H1 (cell line): Measurements from ENCODE around the gene PPWD1. TPM values are rescaled to one million over a fixed set of nuclear protein-coding genes. Genes with fewer than 3 reads are reported as not detected.

Source experiments
- CBX8 ChIP-seq: fragments of 300-800, 300-1000 bp; sonication (generic); IDR thresholded peaks from 2 replicates; pipeline ENCODE4 v1.7.1; 2016; ENCODE audit warnings: low read depth, low read length, borderline replicate concordance
- HDAC6 ChIP-seq: IDR thresholded peaks from one replicate; pipeline ENCODE4 v1.7.1; 2012; ENCODE audit warnings: low read depth, mild to moderate bottlenecking, inconsistent platforms, low read length, moderate library complexity
- POLR2A ChIP-seq, 2 experiments: IDR thresholded peaks; 1 replicate in 1 of 2; 2 replicates in 1 of 2; pipeline ENCODE4 v1.6.1; 2011; ENCODE audit warnings: low read depth in 2 of 2, low read length in 2 of 2, mild to moderate bottlenecking in 2 of 2; ENCODE audit errors: control extremely low read depth in 1 of 2
- POU5F1 ChIP-seq: IDR thresholded peaks from 2 replicates; pipeline ENCODE4 v1.6.1; 2011; ENCODE audit warnings: low read depth, mild to moderate bottlenecking, low read length, moderate library complexity
- RAD21 ChIP-seq, 2 experiments: IDR thresholded peaks in 1 of 2; conservative IDR thresholded peaks in 1 of 2; 2 replicates each; pipeline ENCODE4 v1.6.1; 2011; ENCODE audit warnings: low read depth in 2 of 2, low read length in 2 of 2, improper control_type of control experiment in 1 of 2, inconsistent platforms in 1 of 2, mild to moderate bottlenecking in 1 of 2, moderate library complexity in 1 of 2
- RXRA ChIP-seq: IDR thresholded peaks from 2 replicates; pipeline ENCODE4 v1.6.1; 2011; ENCODE audit warnings: low read depth, mild to moderate bottlenecking, low read length, moderate library complexity; ENCODE audit not compliant: insufficient read depth
- SIRT6 ChIP-seq: IDR thresholded peaks from one replicate; pipeline ENCODE4 v1.7.1; 2012; ENCODE audit warnings: low read length, inconsistent platforms
- SP1 ChIP-seq: IDR thresholded peaks from 2 replicates; pipeline ENCODE4 v1.6.1; 2011; ENCODE audit warnings: low read depth, low read length
- SRF ChIP-seq: IDR thresholded peaks from 2 replicates; pipeline ENCODE4 v1.6.1; 2011; ENCODE audit warnings: mild to moderate bottlenecking, low read depth, low read length, moderate library complexity
- SUZ12 ChIP-seq: fragments of 200-600 bp; sonication (generic); IDR thresholded peaks from 2 replicates; pipeline ENCODE4 v1.6.1; 2012; ENCODE audit warnings: mild to moderate bottlenecking, inconsistent platforms, low read length, moderate library complexity, mixed read lengths
- polyA plus RNA-seq, 7 experiments: library from polyadenylated mRNA; depleted of rRNA in 3 of 7; stranded (reverse) in 5 of 7; unstranded in 2 of 7; fragments of >200 nt in 5 of 7; fragments of 200-250 nt in 2 of 7; gene quantifications; 1 replicate in 5 of 7; 2 replicates in 1 of 7; 4 replicates in 1 of 7; pipeline versions ENCODE4 v1.2.1 to v1.2.3, GENCODE V29; 2011 to 2013; ENCODE audit warnings: missing spikeins in 2 of 7, mixed read lengths in 2 of 7
- total RNA-seq: library from RNA; stranded (reverse); fragmentation: NEBNext Ultra II Directional; extraction: Animal tissue kit (Norgen Biotek cat#: 25700); gene quantifications from 2 replicates; pipeline ENCODE4 v1.2.1, GENCODE V29; 2021
- TF ChIP-seq, protein P1 (sequence below): fragments of 300-600 bp; sonication (generic); IDR thresholded peaks from 2 replicates; pipeline ENCODE4 v1.7.1; 2012; ENCODE audit warnings: low read length, moderate library complexity, mild to moderate bottlenecking, inconsistent platforms; ENCODE audit not compliant: insufficient replicate concordance
- TF ChIP-seq, protein P2 (sequence below): IDR thresholded peaks from 2 replicates; pipeline ENCODE4 v1.6.1; 2011; ENCODE audit warnings: low read length, improper control_type of control experiment

PPWD1 gene
- total and polyA plus RNA-seq, 2 of the 8 experiments (the other 6 are each of a cell fraction or from before 2014, with no cell fraction given): 5.0 to 35.7 TPM

DNA sequence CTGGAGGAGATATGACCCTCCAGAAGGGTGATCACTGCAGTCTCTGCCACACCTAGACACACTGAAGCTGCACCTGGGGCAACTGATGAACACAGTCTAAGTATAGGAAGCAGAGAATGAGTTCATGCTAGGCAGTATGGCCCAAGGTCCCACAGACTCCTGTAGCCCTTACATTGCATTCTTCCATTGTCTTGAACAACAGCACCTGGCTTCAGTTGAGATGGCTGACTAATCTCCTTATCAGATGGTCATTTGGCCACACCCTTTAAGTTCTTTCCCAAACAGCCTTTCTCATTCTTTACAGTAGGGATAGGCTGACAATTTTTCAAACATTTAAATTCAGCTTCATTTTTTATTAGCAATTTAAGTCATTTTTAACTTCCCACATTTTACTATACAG lies 23.3 kb upstream of the PPWD1 start (continued):
- TF ChIP-seq, protein P1, sequence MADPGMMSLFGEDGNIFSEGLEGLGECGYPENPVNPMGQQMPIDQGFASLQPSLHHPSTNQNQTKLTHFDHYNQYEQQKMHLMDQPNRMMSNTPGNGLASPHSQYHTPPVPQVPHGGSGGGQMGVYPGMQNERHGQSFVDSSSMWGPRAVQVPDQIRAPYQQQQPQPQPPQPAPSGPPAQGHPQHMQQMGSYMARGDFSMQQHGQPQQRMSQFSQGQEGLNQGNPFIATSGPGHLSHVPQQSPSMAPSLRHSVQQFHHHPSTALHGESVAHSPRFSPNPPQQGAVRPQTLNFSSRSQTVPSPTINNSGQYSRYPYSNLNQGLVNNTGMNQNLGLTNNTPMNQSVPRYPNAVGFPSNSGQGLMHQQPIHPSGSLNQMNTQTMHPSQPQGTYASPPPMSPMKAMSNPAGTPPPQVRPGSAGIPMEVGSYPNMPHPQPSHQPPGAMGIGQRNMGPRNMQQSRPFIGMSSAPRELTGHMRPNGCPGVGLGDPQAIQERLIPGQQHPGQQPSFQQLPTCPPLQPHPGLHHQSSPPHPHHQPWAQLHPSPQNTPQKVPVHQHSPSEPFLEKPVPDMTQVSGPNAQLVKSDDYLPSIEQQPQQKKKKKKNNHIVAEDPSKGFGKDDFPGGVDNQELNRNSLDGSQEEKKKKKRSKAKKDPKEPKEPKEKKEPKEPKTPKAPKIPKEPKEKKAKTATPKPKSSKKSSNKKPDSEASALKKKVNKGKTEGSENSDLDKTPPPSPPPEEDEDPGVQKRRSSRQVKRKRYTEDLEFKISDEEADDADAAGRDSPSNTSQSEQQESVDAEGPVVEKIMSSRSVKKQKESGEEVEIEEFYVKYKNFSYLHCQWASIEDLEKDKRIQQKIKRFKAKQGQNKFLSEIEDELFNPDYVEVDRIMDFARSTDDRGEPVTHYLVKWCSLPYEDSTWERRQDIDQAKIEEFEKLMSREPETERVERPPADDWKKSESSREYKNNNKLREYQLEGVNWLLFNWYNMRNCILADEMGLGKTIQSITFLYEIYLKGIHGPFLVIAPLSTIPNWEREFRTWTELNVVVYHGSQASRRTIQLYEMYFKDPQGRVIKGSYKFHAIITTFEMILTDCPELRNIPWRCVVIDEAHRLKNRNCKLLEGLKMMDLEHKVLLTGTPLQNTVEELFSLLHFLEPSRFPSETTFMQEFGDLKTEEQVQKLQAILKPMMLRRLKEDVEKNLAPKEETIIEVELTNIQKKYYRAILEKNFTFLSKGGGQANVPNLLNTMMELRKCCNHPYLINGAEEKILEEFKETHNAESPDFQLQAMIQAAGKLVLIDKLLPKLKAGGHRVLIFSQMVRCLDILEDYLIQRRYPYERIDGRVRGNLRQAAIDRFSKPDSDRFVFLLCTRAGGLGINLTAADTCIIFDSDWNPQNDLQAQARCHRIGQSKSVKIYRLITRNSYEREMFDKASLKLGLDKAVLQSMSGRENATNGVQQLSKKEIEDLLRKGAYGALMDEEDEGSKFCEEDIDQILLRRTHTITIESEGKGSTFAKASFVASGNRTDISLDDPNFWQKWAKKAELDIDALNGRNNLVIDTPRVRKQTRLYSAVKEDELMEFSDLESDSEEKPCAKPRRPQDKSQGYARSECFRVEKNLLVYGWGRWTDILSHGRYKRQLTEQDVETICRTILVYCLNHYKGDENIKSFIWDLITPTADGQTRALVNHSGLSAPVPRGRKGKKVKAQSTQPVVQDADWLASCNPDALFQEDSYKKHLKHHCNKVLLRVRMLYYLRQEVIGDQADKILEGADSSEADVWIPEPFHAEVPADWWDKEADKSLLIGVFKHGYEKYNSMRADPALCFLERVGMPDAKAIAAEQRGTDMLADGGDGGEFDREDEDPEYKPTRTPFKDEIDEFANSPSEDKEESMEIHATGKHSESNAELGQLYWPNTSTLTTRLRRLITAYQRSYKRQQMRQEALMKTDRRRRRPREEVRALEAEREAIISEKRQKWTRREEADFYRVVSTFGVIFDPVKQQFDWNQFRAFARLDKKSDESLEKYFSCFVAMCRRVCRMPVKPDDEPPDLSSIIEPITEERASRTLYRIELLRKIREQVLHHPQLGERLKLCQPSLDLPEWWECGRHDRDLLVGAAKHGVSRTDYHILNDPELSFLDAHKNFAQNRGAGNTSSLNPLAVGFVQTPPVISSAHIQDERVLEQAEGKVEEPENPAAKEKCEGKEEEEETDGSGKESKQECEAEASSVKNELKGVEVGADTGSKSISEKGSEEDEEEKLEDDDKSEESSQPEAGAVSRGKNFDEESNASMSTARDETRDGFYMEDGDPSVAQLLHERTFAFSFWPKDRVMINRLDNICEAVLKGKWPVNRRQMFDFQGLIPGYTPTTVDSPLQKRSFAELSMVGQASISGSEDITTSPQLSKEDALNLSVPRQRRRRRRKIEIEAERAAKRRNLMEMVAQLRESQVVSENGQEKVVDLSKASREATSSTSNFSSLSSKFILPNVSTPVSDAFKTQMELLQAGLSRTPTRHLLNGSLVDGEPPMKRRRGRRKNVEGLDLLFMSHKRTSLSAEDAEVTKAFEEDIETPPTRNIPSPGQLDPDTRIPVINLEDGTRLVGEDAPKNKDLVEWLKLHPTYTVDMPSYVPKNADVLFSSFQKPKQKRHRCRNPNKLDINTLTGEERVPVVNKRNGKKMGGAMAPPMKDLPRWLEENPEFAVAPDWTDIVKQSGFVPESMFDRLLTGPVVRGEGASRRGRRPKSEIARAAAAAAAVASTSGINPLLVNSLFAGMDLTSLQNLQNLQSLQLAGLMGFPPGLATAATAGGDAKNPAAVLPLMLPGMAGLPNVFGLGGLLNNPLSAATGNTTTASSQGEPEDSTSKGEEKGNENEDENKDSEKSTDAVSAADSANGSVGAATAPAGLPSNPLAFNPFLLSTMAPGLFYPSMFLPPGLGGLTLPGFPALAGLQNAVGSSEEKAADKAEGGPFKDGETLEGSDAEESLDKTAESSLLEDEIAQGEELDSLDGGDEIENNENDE: no peak
- no peak for TF ChIP-seq SIRT6
- no peak for TF ChIP-seq SRF
- no peak for TF ChIP-seq HDAC6
- TF ChIP-seq RAD21 (IDR thresholded peaks at IDR 0.05 in 1 of 2, conservative IDR thresholded peaks at IDR 0.05 in 1 of 2; ENCODE audit: low read depth in 2 of 2, low read length in 2 of 2): no peak
- TF ChIP-seq CBX8: no peak
- TF ChIP-seq SUZ12: no peak
- TF ChIP-seq, protein P2, sequence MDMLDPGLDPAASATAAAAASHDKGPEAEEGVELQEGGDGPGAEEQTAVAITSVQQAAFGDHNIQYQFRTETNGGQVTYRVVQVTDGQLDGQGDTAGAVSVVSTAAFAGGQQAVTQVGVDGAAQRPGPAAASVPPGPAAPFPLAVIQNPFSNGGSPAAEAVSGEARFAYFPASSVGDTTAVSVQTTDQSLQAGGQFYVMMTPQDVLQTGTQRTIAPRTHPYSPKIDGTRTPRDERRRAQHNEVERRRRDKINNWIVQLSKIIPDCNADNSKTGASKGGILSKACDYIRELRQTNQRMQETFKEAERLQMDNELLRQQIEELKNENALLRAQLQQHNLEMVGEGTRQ: no peak
- no peak for TF ChIP-seq POU5F1
- TF ChIP-seq RXRA: no peak
- TF ChIP-seq POLR2A (IDR thresholded peaks at IDR 0.05; ENCODE audit: control extremely low read depth in 1 of 2, low read depth in 2 of 2, low read length in 2 of 2): no peak
- TF ChIP-seq SP1: no peak
